Measurements from ENCODE around the gene SLC9A3.

SLC9A3 gene

DNA sequence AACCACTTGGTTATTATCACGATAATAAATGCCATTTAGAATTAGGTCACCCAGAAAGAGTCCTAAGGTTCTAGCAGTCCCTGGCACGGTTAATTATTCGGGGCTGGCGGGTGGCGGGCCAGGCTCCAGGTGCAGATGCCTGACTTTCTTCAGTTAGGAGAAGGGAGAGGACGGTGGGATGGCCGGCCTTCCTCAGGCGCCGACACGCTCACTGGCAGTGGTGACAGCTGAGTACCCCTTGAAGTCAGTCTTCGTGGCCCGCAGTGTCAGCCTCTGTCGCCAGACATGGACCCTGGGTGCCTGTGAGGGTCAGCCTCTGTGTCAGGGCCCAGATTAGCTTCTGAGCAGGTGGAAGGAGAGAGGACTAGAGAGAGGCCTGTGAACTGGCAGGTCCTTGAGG is 102.3 kb downstream of the SLC9A3 start:
- DNase-seq (ENCODE audit: insufficient read length, low spot score) = no peak
- no peak for FAIRE-seq
- TF ChIP-seq POU2F2 (IDR thresholded peaks at IDR 0.05; ENCODE audit: low read depth, low read length) = no peak
- no peak for TF ChIP-seq SPI1 (IDR thresholded peaks at IDR 0.05; ENCODE audit: low read depth, low read length)
- TF ChIP-seq TAF1 (IDR thresholded peaks at IDR 0.05; ENCODE audit: low read depth, low read length) = no peak
- no peak for TF ChIP-seq PAX5 (IDR thresholded peaks at IDR 0.05; ENCODE audit: insufficient read depth, low read length, severe bottlenecking)

DNA sequence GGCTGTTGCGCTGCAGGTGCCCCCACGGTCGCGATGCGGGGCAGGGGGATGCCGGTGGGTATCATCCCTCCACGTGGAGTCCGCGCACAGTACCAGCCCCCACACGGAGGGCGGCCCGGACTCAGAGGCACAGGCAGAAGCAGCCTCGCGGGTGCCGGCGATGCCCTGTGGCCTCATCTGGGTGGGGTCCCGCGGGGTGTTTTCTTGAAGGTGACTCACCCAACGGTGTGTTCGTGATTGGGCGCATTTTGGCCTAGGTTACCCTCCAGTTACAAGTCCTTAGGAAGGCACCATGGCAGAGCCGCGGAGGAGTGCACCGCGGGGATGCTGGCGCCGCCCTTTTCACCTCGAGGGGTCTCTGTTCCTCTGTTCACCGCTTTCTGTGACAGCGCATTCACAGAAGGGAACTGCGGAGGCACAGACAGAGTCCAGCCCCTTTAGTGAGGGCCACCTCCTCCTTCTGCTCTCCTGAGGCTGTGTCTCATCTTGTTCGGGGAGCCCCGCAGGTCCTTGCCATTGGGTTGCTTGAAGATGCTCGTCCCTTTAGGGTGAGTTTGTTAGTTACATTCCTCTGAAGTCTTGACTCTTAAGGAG is 102.9 kb downstream of the SLC9A3 start:
- FAIRE-seq (no peak), DNase-seq (ENCODE audit: insufficient read length, low spot score) (no peak)
- TF ChIP-seq POU2F2 (IDR thresholded peaks at IDR 0.05; ENCODE audit: low read depth, low read length) (no peak), POLR2AphosphoS5 (IDR thresholded peaks at IDR 0.05; ENCODE audit: low read depth, low read length) (no peak; the same call in 1 of the 2 replicates), POLR2A (IDR thresholded peaks at IDR 0.05; ENCODE audit: low read depth, low read length) (no peak), SPI1 (IDR thresholded peaks at IDR 0.05; ENCODE audit: low read depth, low read length) (no peak), TAF1 (IDR thresholded peaks at IDR 0.05; ENCODE audit: low read depth, low read length) (no peak), PAX5 (IDR thresholded peaks at IDR 0.05; ENCODE audit: insufficient read depth, low read length, severe bottlenecking) (no peak)

DNA sequence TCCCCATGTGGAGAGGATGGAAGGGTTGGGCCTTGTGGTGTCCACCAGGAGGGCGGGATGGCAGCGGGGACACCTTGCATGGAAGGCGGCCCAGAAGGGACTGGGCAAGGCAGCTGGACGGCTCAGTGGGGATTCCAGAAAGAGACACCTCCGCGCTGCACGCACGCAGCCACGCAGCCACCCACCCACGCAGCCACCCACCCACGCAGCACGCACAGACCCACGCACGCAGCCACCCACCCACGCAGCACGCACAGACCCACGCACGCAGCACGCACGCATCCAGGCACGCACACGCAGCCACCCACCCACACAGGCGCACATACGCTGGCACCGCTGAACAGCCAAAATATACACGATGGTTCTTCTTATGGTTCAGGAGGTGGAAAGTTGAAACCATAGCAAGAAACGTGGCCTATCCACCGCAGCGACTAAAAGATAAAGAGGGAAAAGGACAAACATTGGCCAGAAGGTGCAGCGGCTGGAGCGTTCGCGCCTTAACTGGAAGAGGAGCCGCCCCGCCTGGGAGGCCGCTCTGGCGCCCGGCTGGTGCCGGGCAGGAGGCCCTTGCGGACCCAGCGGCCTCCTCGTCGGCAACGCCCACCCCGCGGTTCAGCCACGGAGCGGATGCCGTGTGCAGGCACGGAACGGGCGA is 103.5 kb downstream of the SLC9A3 start:
- FAIRE-seq = no peak

More for the DNA sequence above, 103.5 kb downstream of the SLC9A3 start:
- DNase-seq (ENCODE audit: insufficient read length, low spot score) = no peak
- TF ChIP-seq POLR2AphosphoS5 (IDR thresholded peaks at IDR 0.05; ENCODE audit: low read depth, low read length) (peak; percentile 12; the same call in 1 of the 2 replicates), POU2F2 (IDR thresholded peaks at IDR 0.05; ENCODE audit: low read depth, low read length) (no peak)
